Spleen (tissue), 7 donors: Measurements from ENCODE around the gene NHERF1.

ENCODE experiments used
- CTCF ChIP-seq, 11 experiments: fragments of 200-600 bp in 7 of 11; fragments of 450-650 bp in 4 of 11; sonication (generic) in 4 of 11; IDR thresholded peaks in 8 of 11; conservative IDR thresholded peaks in 3 of 11; 1 replicate in 7 of 11; 2 replicates in 4 of 11; pipeline versions ENCODE4 v1.4.0 to v1.8.0; 2016 to 2021; ENCODE audit warnings: antibody characterized with exemption in 11 of 11, inconsistent platforms in 4 of 11, mild to moderate bottlenecking in 1 of 11
- POLR2AphosphoS5 ChIP-seq, 3 donors: sonication (generic); formaldehyde crosslinking; IDR thresholded peaks; one replicate each; pipeline ENCODE4 v1.5.1; 2017; ENCODE audit warnings: antibody characterized with exemption in 3 of 3
- donor health status: DM: no; HTN: no; CAD: no; lungs with moderate emphysema.
- donor health status: DM: no; HTN: no; CAD: no.
- donor health status: DM: no; HTN: no; CAD: no.

- TF ChIP-seq POLR2AphosphoS5 (IDR thresholded peaks at IDR 0.05) = no peak
- no peak for TF ChIP-seq CTCF (IDR thresholded peaks at IDR 0.05 in 8 of 11, conservative IDR thresholded peaks at IDR 0.05 in 3 of 11)
Observed at GRCh38 chr17:74757502-74757901, 9.1 kb downstream of the NHERF1 start.
